Small intestine (tissue), 7 donors: ENCODE results near the gene CFAP119. TPM values are rescaled to one million over a fixed set of nuclear protein-coding genes. Genes with fewer than 3 reads are reported as not detected.

ENCODE experiments used
- DNase-seq, 2 donors: peaks; one replicate each; pipeline versions ENCODE4 v3.0.0 to v3.0.0-alpha.2; 2013
- FAIRE-seq: peaks from 2 replicates; lab custom pipeline; 2012; peaks lifted over from hg19 to GRCh38; lab: Jason Lieb, UNC
- H3K27ac ChIP-seq, 3 donors: one replicate each; pipeline ENCODE4 v1.5.1; 2013; ENCODE audit warnings: low read length in 2 of 3, mild to moderate bottlenecking in 2 of 3, control low read depth in 1 of 3, inconsistent platforms in 1 of 3, low read depth in 1 of 3, moderate library complexity in 1 of 3
- H3K27me3 ChIP-seq, 3 donors: one replicate each; pipeline ENCODE4 v1.6.1; 2013; ENCODE audit warnings: low read length in 3 of 3, inconsistent platforms in 1 of 3; ENCODE audit not compliant: control insufficient read depth in 3 of 3, insufficient read depth in 3 of 3
- H3K36me3 ChIP-seq, 3 donors: one replicate each; pipeline ENCODE4 v1.6.1; 2013; ENCODE audit warnings: low read length in 3 of 3, inconsistent platforms in 1 of 3, low read depth in 1 of 3, mild to moderate bottlenecking in 1 of 3, moderate library complexity in 1 of 3; ENCODE audit not compliant: control insufficient read depth in 3 of 3, insufficient read depth in 2 of 3
- H3K4me1 ChIP-seq, 3 donors: one replicate each; pipeline ENCODE4 v1.6.1; 2013; ENCODE audit warnings: low read length in 2 of 3, inconsistent platforms in 1 of 3, low read depth in 1 of 3, mild to moderate bottlenecking in 1 of 3, moderate library complexity in 1 of 3; ENCODE audit not compliant: control insufficient read depth in 3 of 3, insufficient read depth in 2 of 3
- H3K4me3 ChIP-seq, 3 donors: one replicate each; pipeline ENCODE4 v1.5.1; 2013; ENCODE audit warnings: low read length in 3 of 3, control low read depth in 1 of 3, inconsistent platforms in 1 of 3, low read depth in 1 of 3, mild to moderate bottlenecking in 1 of 3, moderate library complexity in 1 of 3
- H3K9me3 ChIP-seq, 2 donors: one replicate each; pipeline ENCODE4 v1.6.1; 2013; ENCODE audit warnings: low read depth in 1 of 2, low read length in 1 of 2; ENCODE audit not compliant: control insufficient read depth in 2 of 2, insufficient read depth in 1 of 2
- WGBS, 3 donors: extraction: QIAGEN DNeasy Blood & Tissue Kit; methylation state at CpG; one replicate each; pipeline ENCODE4 v1.1.7; 2013; 5-methylcytosine and 5-hydroxymethylcytosine counted together
- polyA plus RNA-seq, 4 donors: library from polyadenylated mRNA; stranded (reverse) in 3 of 4; unstranded in 1 of 4; fragments of 200-250 nt in 3 of 4; fragments of 120-200 nt in 1 of 4; gene quantifications; one replicate each; pipeline versions ENCODE4 v1.2.1 to v1.2.3, GENCODE V29; 2013
- donor health status: healthy with polysubstance abuse.
- donor health status: control.
- donor health status: control.
- donor health status: Bipolar disorder and iron deficiency.
- donor health status: healthy.

Gene CFAP119
- polyA plus RNA-seq, 4 donors, result 2.4 to 6.5 (median 5.1) TPM

GRCh38 chr16:30761427-30761927 is 385 bp downstream of the CFAP119 start:
- Histone ChIP-seq H3K27me3 (no peaks in the 10 kb centered on the region), H3K4me3 (peak overlapping the region; percentile 64 to 99 (median 94)), H3K27ac (peak overlapping the region in 1 of 3 donors; percentile 43), H3K4me1 (peaks cover 4 to 20% (median 8%) of the 10 kb centered on the region in 3 donors), H3K36me3 (peaks cover 14 to 60% (median 21%) of the 10 kb centered on the region in 3 donors), H3K9me3 (no peaks in the 10 kb centered on the region)
- WGBS, 3 donors, result 0 to 1% (median 1%) methylated on average over 59 to 64 of the region's 64 CpGs
- DNase-seq (peak in 1 of 2 donors; percentile 47), FAIRE-seq (no peak)

- peaks cover 13 to 60% (median 15%) of the 10 kb centered on the region in 3 donors for H3K36me3 ChIP-seq
- 27 to 29% (median 28%) methylated on average over 26 of the region's 26 CpGs for WGBS, 3 donors
- H3K27ac ChIP-seq, result no peak overlapping the region
- H3K9me3 ChIP-seq, result no peaks in the 10 kb centered on the region
- peaks cover 4 to 20% (median 8%) of the 10 kb centered on the region in 3 donors for H3K4me1 ChIP-seq
- DNase-seq, result no peak
- peak overlapping the region in 2 of 3 donors; percentile 94 to 99 for H3K4me3 ChIP-seq
- no peak for FAIRE-seq
- no peaks in the 10 kb centered on the region for H3K27me3 ChIP-seq
Observed at GRCh38 chr16:30760577-30761426, 1.1 kb downstream of the CFAP119 start.

DNA sequence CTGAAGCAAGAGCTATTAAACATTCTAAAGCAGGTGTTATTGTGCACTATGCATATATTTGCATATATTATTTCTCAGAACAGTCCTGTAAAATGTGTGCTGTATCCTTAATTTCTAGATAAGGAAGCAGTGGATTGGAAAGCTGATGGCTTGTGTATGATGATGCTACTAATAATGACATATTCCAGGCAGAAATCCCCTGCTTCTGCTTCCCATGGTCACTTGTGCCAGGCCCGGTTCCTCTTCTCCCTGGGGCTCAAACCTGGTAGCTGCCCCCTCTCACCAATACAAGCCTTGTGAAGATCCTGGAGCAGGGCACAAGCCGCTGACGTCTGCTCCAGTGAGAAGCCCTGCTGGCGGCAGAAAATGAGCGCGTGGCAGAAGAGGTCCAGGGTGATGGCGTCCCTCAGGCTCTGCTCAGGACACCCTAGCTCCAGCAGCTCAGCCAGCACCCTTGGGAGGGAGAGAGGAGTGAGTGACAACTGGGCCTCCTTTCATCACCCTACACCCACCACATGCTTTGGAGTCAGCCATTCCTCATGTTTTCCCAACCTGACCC is 1.8 kb downstream of the CFAP119 start:
- H3K4me3 ChIP-seq, result no peak overlapping the region
- 90 to 94% (median 90%) methylated on average over 7 of the region's 7 CpGs for WGBS, 3 donors
- H3K36me3 ChIP-seq, result peaks cover 11 to 59% (median 11%) of the 10 kb centered on the region in 3 donors
- FAIRE-seq (no peak), DNase-seq (no peak)
- peaks cover 4 to 20% (median 8%) of the 10 kb centered on the region in 3 donors for H3K4me1 ChIP-seq
- no peaks in the 10 kb centered on the region for H3K27me3 ChIP-seq
- H3K27ac ChIP-seq, result no peak overlapping the region
- no peaks in the 10 kb centered on the region for H3K9me3 ChIP-seq

GRCh38 chr16:30758988-30759491 is 2.8 kb downstream of the CFAP119 start:
- DNase-seq (no peak), FAIRE-seq (no peak)
- Histone ChIP-seq H3K27me3 (no peaks in the 10 kb centered on the region), H3K36me3 (peaks cover 2 to 54% (median 6%) of the 10 kb centered on the region in 3 donors), H3K9me3 (no peaks in the 10 kb centered on the region), H3K27ac (peak overlapping the region in 1 of 3 donors; percentile 22), H3K4me1 (peaks cover 4 to 20% (median 8%) of the 10 kb centered on the region in 3 donors), H3K4me3 (no peak overlapping the region)
- WGBS, 3 donors, result 78 to 89% (median 81%) methylated on average over 10 of the region's 10 CpGs

- FAIRE-seq (no peak), DNase-seq (no peak)
- H3K27me3 ChIP-seq, result no peaks in the 10 kb centered on the region
- no peak overlapping the region for H3K27ac ChIP-seq
- H3K36me3 ChIP-seq, result peaks cover 3 to 56% (median 9%) of the 10 kb centered on the region in 3 donors
- H3K9me3 ChIP-seq, result no peaks in the 10 kb centered on the region
- WGBS, 3 donors, result 88 to 93% (median 89%) methylated on average over 7 of the region's 7 CpGs
- no peak overlapping the region for H3K4me3 ChIP-seq
- peaks cover 0 to 7% (median 2%) of the 10 kb centered on the region in 3 donors for H3K4me1 ChIP-seq
Observed at GRCh38 chr16:30757316-30757715, 4.5 kb downstream of the CFAP119 start.

- Histone ChIP-seq H3K36me3 (peaks cover 3 to 56% (median 9%) of the 10 kb centered on the region in 3 donors), H3K4me3 (no peak overlapping the region), H3K9me3 (no peaks in the 10 kb centered on the region), H3K27ac (no peak overlapping the region), H3K27me3 (no peaks in the 10 kb centered on the region), H3K4me1 (peaks cover 0 to 7% (median 2%) of the 10 kb centered on the region in 3 donors)
- WGBS, 3 donors, result 95 to 99% (median 95%) methylated on average over 13 of the region's 13 CpGs
- DNase-seq, result no peak
- FAIRE-seq, result no peak
Observed at GRCh38 chr16:30756781-30757100, 5.1 kb downstream of the CFAP119 start.

- FAIRE-seq (no peak), DNase-seq (no peak)
Observed at GRCh38 chr16:30755955-30756780, 5.7 kb downstream of the CFAP119 start.

More at GRCh38 chr16:30755955-30756780, 5.7 kb downstream of the CFAP119 start:
- Histone ChIP-seq H3K27ac (no peak overlapping the region), H3K36me3 (peaks cover 3 to 62% (median 14%) of the 10 kb centered on the region in 3 donors), H3K4me1 (peaks cover 0 to 5% (median 2%) of the 10 kb centered on the region in 3 donors), H3K4me3 (no peak overlapping the region), H3K9me3 (no peaks in the 10 kb centered on the region), H3K27me3 (no peaks in the 10 kb centered on the region)
- WGBS, 3 donors, result 92 to 95% (median 93%) methylated on average over 19 to 20 of the region's 20 CpGs
